Keratinocyte (primary cell): Measurements from ENCODE around the gene SERPINB10. TPM values are rescaled to one million over a fixed set of nuclear protein-coding genes. Genes with fewer than 3 reads are reported as not detected.

Experiments
- DNase-seq: peaks from one replicate; pipeline ENCODE4 v3.0.0-alpha.2; 2011; ENCODE audit warnings: low read depth, missing footprints, low spot score
- FAIRE-seq: peaks from 2 replicates; lab custom pipeline; 2011; peaks lifted over from hg19 to GRCh38; lab: Jason Lieb, UNC
- H2AFZ ChIP-seq: 2 replicates; pipeline ENCODE4 v1.6.0; 2012; ENCODE audit warnings: low read length, control low read depth, inconsistent platforms; ENCODE audit not compliant: control insufficient read depth
- H3K27ac ChIP-seq: 2 replicates; pipeline ENCODE4 v1.5.1; 2011; ENCODE audit warnings: low read length; ENCODE audit not compliant: control insufficient read depth, insufficient read depth
- H3K27me3 ChIP-seq: 3 replicates; pipeline ENCODE4 v1.6.0; 2011; ENCODE audit warnings: low read length; ENCODE audit not compliant: control insufficient read depth, insufficient read depth; ENCODE audit errors: extremely low read depth
- H3K36me3 ChIP-seq, 2 experiments: 2 replicates in 1 of 2; 3 replicates in 1 of 2; pipeline ENCODE4 v1.5.1; 2011; ENCODE audit warnings: low read length in 2 of 2, mild to moderate bottlenecking in 1 of 2; ENCODE audit not compliant: control insufficient read depth in 2 of 2, insufficient read depth in 2 of 2; ENCODE audit errors: extremely low read depth in 1 of 2
- H3K4me1 ChIP-seq: 3 replicates; pipeline ENCODE4 v1.5.1; 2011; ENCODE audit warnings: low read length; ENCODE audit not compliant: control insufficient read depth, insufficient read depth; ENCODE audit errors: extremely low read depth
- H3K4me2 ChIP-seq: 3 replicates; pipeline ENCODE4 v1.6.0; 2011; ENCODE audit warnings: low read depth, low read length; ENCODE audit not compliant: control insufficient read depth, insufficient read depth; ENCODE audit errors: extremely low read depth
- H3K4me3 ChIP-seq, 3 experiments: fragments of 200-600 bp in 1 of 3; sonication (generic) in 1 of 3; 2 replicates in 2 of 3; 3 replicates in 1 of 3; pipeline ENCODE4 v1.5.1; 2011 to 2016; ENCODE audit warnings: low read length in 3 of 3, mild to moderate bottlenecking in 3 of 3, control low read depth in 2 of 3, inconsistent platforms in 1 of 3, low read depth in 1 of 3, mixed read lengths in 1 of 3, mixed run types in 1 of 3, moderate library complexity in 1 of 3; ENCODE audit not compliant: control insufficient read depth in 2 of 3, insufficient read depth in 2 of 3; ENCODE audit errors: extremely low read depth in 1 of 3
- H3K79me2 ChIP-seq: 2 replicates; pipeline ENCODE4 v1.6.0; 2012; ENCODE audit warnings: low read length; ENCODE audit not compliant: control insufficient read depth, insufficient read depth
- H3K9ac ChIP-seq: 3 replicates; pipeline ENCODE4 v1.6.0; 2011; ENCODE audit warnings: low read length; ENCODE audit not compliant: control insufficient read depth, insufficient read depth; ENCODE audit errors: extremely low read depth
- H3K9me1 ChIP-seq: 3 replicates; pipeline ENCODE4 v1.6.0; 2011; ENCODE audit warnings: low read length; ENCODE audit not compliant: control insufficient read depth, insufficient read depth; ENCODE audit errors: extremely low read depth
- H3K9me3 ChIP-seq: 2 replicates; pipeline ENCODE4 v1.5.1; 2012; ENCODE audit warnings: low read depth, low read length; ENCODE audit not compliant: control insufficient read depth
- H4K20me1 ChIP-seq: 3 replicates; pipeline ENCODE4 v1.6.0; 2011; ENCODE audit warnings: low read length; ENCODE audit not compliant: control insufficient read depth, insufficient read depth; ENCODE audit errors: extremely low read depth
- CTCF ChIP-seq, 3 experiments: IDR thresholded peaks in 1 of 3; conservative IDR thresholded peaks in 1 of 3; optimal IDR thresholded peaks in 1 of 3; 2 replicates in 2 of 3; 3 replicates in 1 of 3; pipeline versions ENCODE3 to v1.5.1; 2011; ENCODE audit warnings: low read length in 3 of 3, mild to moderate bottlenecking in 3 of 3, moderate library complexity in 2 of 3, control low read depth in 1 of 3, inconsistent platforms in 1 of 3; ENCODE audit not compliant: insufficient read depth in 2 of 3; ENCODE audit errors: extremely low read depth in 1 of 3
- EZH2 ChIP-seq: IDR thresholded peaks from one replicate; pipeline ENCODE4 v1.6.1; 2012; ENCODE audit warnings: inconsistent platforms, mild to moderate bottlenecking, low read length, moderate library complexity
- dilution Hi-C: fragments of 300-500 bp; cut with MboI; formaldehyde crosslinking; loops from one replicate; pipeline ENCODE4 v1.7.0; 2020; ENCODE audit warnings: low sequenced_read_pairs; ENCODE audit not compliant: extremely low pct_ligation_motif_present
- polyA plus RNA-seq, 5 experiments: library from polyadenylated mRNA; depleted of rRNA in 3 of 5; stranded (reverse) in 3 of 5; stranded (forward) in 1 of 5; unstranded in 1 of 5; fragments of >200 nt; gene quantifications; 1 replicate in 1 of 5; 2 replicates in 3 of 5; 3 replicates in 1 of 5; pipeline versions ENCODE4 v1.2.1 to v1.2.3, GENCODE V29; 2011 to 2012; ENCODE audit warnings: missing spikeins in 2 of 5, low read depth in 1 of 5, low replicate concordance in 1 of 5

Gene SERPINB10
- polyA plus RNA-seq, 1 donor (not counting 4 experiments of a cell fraction or from before 2014, with no cell fraction given) = 10.1 TPM

GRCh38 chr18:63961435-63961980, 53.8 kb downstream of the SERPINB10 start:
- no peak overlapping the region for H2AFZ ChIP-seq
- dilution Hi-C loops = no loop called here
- no peak for FAIRE-seq

GRCh38 chr18:63962137-63962536, 54.4 kb downstream of the SERPINB10 start:
- Histone ChIP-seq H3K9me3 (no peaks in the 10 kb centered on the region), H3K27ac (no peak overlapping the region), H3K79me2 (no peaks in the 10 kb centered on the region), H3K4me3 (no peak overlapping the region), H3K27me3 (no peaks in the 10 kb centered on the region), H3K4me1 (peaks cover 12% of the 10 kb centered on the region), H4K20me1 (no peaks in the 10 kb centered on the region), H2AFZ (no peak overlapping the region), H3K9me1 (no peaks in the 10 kb centered on the region), H3K36me3 (no peaks in the 10 kb centered on the region), H3K4me2 (no peak overlapping the region), H3K9ac (no peak overlapping the region)
- DNase-seq = no peak
- no peak for TF ChIP-seq CTCF (optimal IDR thresholded peaks at IDR 0.05 in 1 of 3, IDR thresholded peaks at IDR 0.05 in 1 of 3, conservative IDR thresholded peaks at IDR 0.05 in 1 of 3; ENCODE audit: extremely low read depth in 1 of 3, insufficient read depth in 2 of 3, low read length in 3 of 3)
- TF ChIP-seq EZH2 = no peak
- FAIRE-seq = peak; percentile 55
- dilution Hi-C loops = no loop called here

More at GRCh38 chr18:63961435-63961980, 53.8 kb downstream of the SERPINB10 start:
- Histone ChIP-seq H3K36me3 (no peaks in the 10 kb centered on the region), H3K4me2 (no peak overlapping the region), H3K9me3 (no peaks in the 10 kb centered on the region), H3K27me3 (no peaks in the 10 kb centered on the region), H3K4me1 (peaks cover 11% of the 10 kb centered on the region), H3K27ac (no peak overlapping the region), H3K9ac (no peak overlapping the region), H4K20me1 (no peaks in the 10 kb centered on the region), H3K4me3 (no peak overlapping the region), H3K9me1 (no peaks in the 10 kb centered on the region), H3K79me2 (no peaks in the 10 kb centered on the region)
- DNase-seq = no peak
- TF ChIP-seq EZH2 (no peak), CTCF (optimal IDR thresholded peaks at IDR 0.05 in 1 of 3, IDR thresholded peaks at IDR 0.05 in 1 of 3, conservative IDR thresholded peaks at IDR 0.05 in 1 of 3; ENCODE audit: extremely low read depth in 1 of 3, insufficient read depth in 2 of 3, low read length in 3 of 3) (no peak)
